Duodenal mucosa (tissue), 2 donors: Measurements from ENCODE around the gene RSPH1.
A peak's percentile ranks its signal among the peaks of the same experiment; 100 is the strongest.
"Not testable (repeated sequence)": the region's sequence is repeated elsewhere in the genome, so short reads cannot be mapped to it uniquely, and the experiment has no call there.

ENCODE experiments used
- H3K27ac ChIP-seq: one replicate; pipeline ENCODE4 v1.7.0; 2013; ENCODE audit warnings: low read depth, low read length
- H3K27me3 ChIP-seq, 2 donors: one replicate each; pipeline ENCODE4 v1.7.0; 2013; ENCODE audit warnings: low read length in 2 of 2, control low read depth in 1 of 2; ENCODE audit not compliant: insufficient read depth in 2 of 2, control insufficient read depth in 1 of 2
- H3K36me3 ChIP-seq, 2 donors: one replicate each; pipeline ENCODE4 v1.7.0; 2013; ENCODE audit warnings: low read length in 2 of 2, control low read depth in 1 of 2; ENCODE audit not compliant: insufficient read depth in 2 of 2, control insufficient read depth in 1 of 2
- H3K4me1 ChIP-seq, 2 donors: one replicate each; pipeline ENCODE4 v1.7.0; 2013; ENCODE audit warnings: low read length in 2 of 2, control low read depth in 1 of 2; ENCODE audit not compliant: insufficient read depth in 2 of 2, control insufficient read depth in 1 of 2
- H3K4me3 ChIP-seq, 2 donors: one replicate each; pipeline ENCODE4 v1.7.0; 2013; ENCODE audit warnings: low read length in 2 of 2, low read depth in 1 of 2
- H3K9ac ChIP-seq, 2 donors: one replicate each; pipeline ENCODE4 v1.7.0; 2013; ENCODE audit warnings: low read length in 2 of 2, low read depth in 1 of 2
- H3K9me3 ChIP-seq, 2 donors: one replicate each; pipeline ENCODE4 v1.7.0; 2013; ENCODE audit warnings: low read length in 2 of 2, control low read depth in 1 of 2; ENCODE audit not compliant: control insufficient read depth in 1 of 2

Gene RSPH1

GRCh38 chr21:42476388-42477331 lies 19.4 kb downstream of the RSPH1 start:
- Histone ChIP-seq H3K36me3 (no peaks in the 10 kb centered on the region), H3K9me3 (no peaks in the 10 kb centered on the region), H3K4me3 (no peak overlapping the region), H3K27ac (no peak overlapping the region), H3K27me3 (no peaks in the 10 kb centered on the region), H3K4me1 (peaks cover 18 to 24% of the 10 kb centered on the region in 2 donors), H3K9ac (no peak overlapping the region)

GRCh38 chr21:42475526-42476387 lies 20.3 kb downstream of the RSPH1 start:
- peaks cover 19 to 20% of the 10 kb centered on the region in 2 donors for H3K4me1 ChIP-seq
- no peaks in the 10 kb centered on the region for H3K27me3 ChIP-seq
- no peak overlapping the region for H3K27ac ChIP-seq
- no peak overlapping the region for H3K4me3 ChIP-seq
- H3K36me3 ChIP-seq = no peaks in the 10 kb centered on the region
- H3K9me3 ChIP-seq = no peaks in the 10 kb centered on the region
- H3K9ac ChIP-seq = no peak overlapping the region

- Histone ChIP-seq H3K9me3 (no peaks in the 10 kb centered on the region), H3K27me3 (no peaks in the 10 kb centered on the region), H3K4me3 (no peak overlapping the region), H3K36me3 (no peaks in the 10 kb centered on the region), H3K4me1 (peaks cover 24% of the 10 kb centered on the region in 2 donors), H3K9ac (peak overlapping the region; percentile 12 to 44), H3K27ac (no peak overlapping the region)
Observed at GRCh38 chr21:42475036-42475435, 21.0 kb downstream of the RSPH1 start.

GRCh38 chr21:42474043-42474831 lies 21.8 kb downstream of the RSPH1 start:
- Histone ChIP-seq H3K27me3 (no peaks in the 10 kb centered on the region), H3K9me3 (no peaks in the 10 kb centered on the region), H3K4me1 (peaks cover 26 to 31% of the 10 kb centered on the region in 2 donors), H3K9ac (peak overlapping the region; percentile 36 to 44), H3K4me3 (peak overlapping the region in 1 of 2 donors; percentile 44), H3K27ac (peak overlapping the region; percentile 61), H3K36me3 (no peaks in the 10 kb centered on the region)

- Histone ChIP-seq H3K36me3 (no peaks in the 10 kb centered on the region), H3K4me1 (peaks cover 32 to 37% of the 10 kb centered on the region in 2 donors), H3K9ac (peak overlapping the region in 1 of 2 donors; percentile 36), H3K27me3 (no peaks in the 10 kb centered on the region), H3K9me3 (no peaks in the 10 kb centered on the region), H3K4me3 (peak overlapping the region in 1 of 2 donors; percentile 44), H3K27ac (peak overlapping the region; percentile 22)
Observed at GRCh38 chr21:42473498-42474042, 22.5 kb downstream of the RSPH1 start.

- Histone ChIP-seq H3K36me3 (no peaks in the 10 kb centered on the region), H3K27ac (no peak overlapping the region), H3K4me3 (no peak overlapping the region), H3K4me1 (peaks cover 43 to 47% of the 10 kb centered on the region in 2 donors), H3K27me3 (no peaks in the 10 kb centered on the region), H3K9me3 (no peaks in the 10 kb centered on the region), H3K9ac (no peak overlapping the region)
Observed at GRCh38 chr21:42472521-42472920, 23.5 kb downstream of the RSPH1 start.

- no peaks in the 10 kb centered on the region for H3K36me3 ChIP-seq
- H3K9ac ChIP-seq = no peak overlapping the region
- H3K27me3 ChIP-seq = no peaks in the 10 kb centered on the region
- H3K27ac ChIP-seq = no peak overlapping the region
- H3K4me1 ChIP-seq = peaks cover 50 to 54% of the 10 kb centered on the region in 2 donors
- no peaks in the 10 kb centered on the region for H3K9me3 ChIP-seq
- no peak overlapping the region for H3K4me3 ChIP-seq
Observed at GRCh38 chr21:42471716-42472330, 24.2 kb downstream of the RSPH1 start.

GRCh38 chr21:42471206-42471605 lies 24.8 kb downstream of the RSPH1 start:
- peaks cover 54 to 59% of the 10 kb centered on the region in 2 donors for H3K4me1 ChIP-seq
- H3K27me3 ChIP-seq = no peaks in the 10 kb centered on the region
- no peak overlapping the region for H3K9ac ChIP-seq
- H3K27ac ChIP-seq = no peak overlapping the region
- no peaks in the 10 kb centered on the region for H3K9me3 ChIP-seq
- H3K4me3 ChIP-seq = no peak overlapping the region
- H3K36me3 ChIP-seq = no peaks in the 10 kb centered on the region

- Histone ChIP-seq H3K4me1 (peaks cover 62 to 68% of the 10 kb centered on the region in 2 donors), H3K27ac (peak overlapping the region; percentile 35)
- not testable (repeated sequence) for H3K36me3 ChIP-seq, H3K9me3 ChIP-seq, H3K4me3 ChIP-seq, H3K27me3 ChIP-seq, H3K9ac ChIP-seq
Observed at GRCh38 chr21:42469726-42470125, 26.3 kb downstream of the RSPH1 start.
